HUDEP-2 (cell line): ENCODE measurements around the gene NAT16.
A peak's percentile ranks its signal among the peaks of the same experiment; 100 is the strongest.
"Not testable (repeated sequence)": the region's sequence is repeated elsewhere in the genome, so short reads cannot be mapped to it uniquely, and the experiment has no call there.

Experiments
- DNase-seq, 76 experiments: peaks; one replicate each; lab custom pipeline; 2025; ENCODE audit not compliant: unreplicated experiment in 76 of 76; lab: John Stamatoyannopoulos, UW

The NAT16 gene

GRCh38 chr7:101132626-101133600 is 47.2 kb downstream of the NAT16 start:
- not testable (repeated sequence) for DNase-seq

- DNase-seq: no peak
Observed at GRCh38 chr7:101129603-101130117, 50.4 kb downstream of the NAT16 start.

GRCh38 chr7:101128040-101128834 is 51.9 kb downstream of the NAT16 start:
- DNase-seq: no peak

GRCh38 chr7:101127460-101128039 is 52.5 kb downstream of the NAT16 start:
- no peak for DNase-seq

GRCh38 chr7:101126651-101127459 is 53.2 kb downstream of the NAT16 start, which contains the start of gene SERPINE1:
Gene SERPINE1, plus strand, starts transcription at chr7:101127104. Its CDS starts 1,290 bp downstream, at chr7:101128394.
- peak in 70 of 76 experiments; percentile 12 to 78 (median 58) for DNase-seq

- peak in 55 of 76 experiments; percentile 6 to 64 (median 47) for DNase-seq
Observed at GRCh38 chr7:101125989-101126650, 54.0 kb downstream of the NAT16 start.

- no peak for DNase-seq
Observed at GRCh38 chr7:101124376-101125056, 55.6 kb downstream of the NAT16 start.

- no peak for DNase-seq
Observed at GRCh38 chr7:101123703-101124068, 56.4 kb downstream of the NAT16 start.

GRCh38 chr7:101122933-101123702 is 57.0 kb downstream of the NAT16 start:
- DNase-seq: no peak

GRCh38 chr7:101121991-101122932 is 57.8 kb downstream of the NAT16 start:
- DNase-seq: no peak

GRCh38 chr7:101121631-101121990 is 58.5 kb downstream of the NAT16 start:
- DNase-seq: not testable (repeated sequence)
